K562 (cell line): Measurements from ENCODE around the gene CELSR1. TPM values are rescaled to one million over a fixed set of nuclear protein-coding genes. Genes with fewer than 3 reads are reported as not detected.

Source experiments
- BRF2 ChIP-seq: IDR thresholded peaks from 3 replicates; pipeline ENCODE4 v1.6.1; 2011; ENCODE audit warnings: borderline replicate concordance, mild to moderate bottlenecking; ENCODE audit not compliant: insufficient read length, insufficient read depth
- CUX1 ChIP-seq: fragments of 200-800 bp; sonication (Bioruptor generic); IDR thresholded peaks from 2 replicates; pipeline ENCODE4 v1.6.1; 2016; ENCODE audit warnings: missing genetic modification characterization, missing compliant biosample characterization
- ELF2 ChIP-seq: fragments of 250-450 bp; sonication (Bioruptor Pico); IDR thresholded peaks from 2 replicates; pipeline ENCODE4 v1.5.0; 2021; ENCODE audit warnings: mild to moderate bottlenecking
- HOXB6 ChIP-seq: fragments of 250-450 bp; sonication (Bioruptor Pico); IDR thresholded peaks from 2 replicates; pipeline ENCODE4 v1.5.1; 2022; ENCODE audit warnings: mild to moderate bottlenecking, borderline replicate concordance
- HSF4 ChIP-seq: fragments of 250-450 bp; sonication (Bioruptor Pico); IDR thresholded peaks from 2 replicates; pipeline ENCODE4 v2.1.2; 2022; ENCODE audit warnings: mild to moderate bottlenecking, moderate library complexity, borderline replicate concordance
- PYGO2 ChIP-seq: fragments of 450-650 bp; IDR thresholded peaks from 2 replicates; pipeline ENCODE4 v1.6.1; 2016; ENCODE audit warnings: mild to moderate bottlenecking, missing genetic modification characterization, moderate library complexity, missing compliant biosample characterization
- RBM22 ChIP-seq: fragments of 200-400 bp; formaldehyde crosslinking; IDR thresholded peaks from 2 replicates; pipeline ENCODE4 v1.6.1; 2018; ENCODE audit warnings: low read length, low read depth; ENCODE audit not compliant: poor library complexity, severe bottlenecking
- TFAM ChIP-seq: fragments of 250-450 bp; sonication (Bioruptor Pico); conservative IDR thresholded peaks from 2 replicates; pipeline ENCODE4 v1.5.0; 2021; ENCODE audit warnings: mild to moderate bottlenecking, moderate library complexity
- WHSC1 ChIP-seq: IDR thresholded peaks from one replicate; pipeline ENCODE4 v1.6.1; 2012; ENCODE audit warnings: low read length, control low read depth, inconsistent platforms
- ZNF217 ChIP-seq: sonication (generic); formaldehyde crosslinking; IDR thresholded peaks from 2 replicates; pipeline ENCODE4 v1.8.0; 2022; ENCODE audit warnings: mild to moderate bottlenecking, missing genetic modification reagents
- ZNF224 ChIP-seq: sonication (generic); formaldehyde crosslinking; IDR thresholded peaks from 2 replicates; pipeline ENCODE4 v1.8.0; 2022; ENCODE audit warnings: mild to moderate bottlenecking, missing genetic modification reagents
- polyA plus RNA-seq, 8 experiments: library from polyadenylated mRNA; depleted of rRNA in 4 of 8; stranded (reverse) in 5 of 8; unstranded in 3 of 8; fragments of >200 nt; fragmentation: Nextera tagmentation in 2 of 8; fragmentation: Illumina TruSeq in 1 of 8; extraction: Ambion mirVana in 2 of 8; extraction: Trizol in 1 of 8; gene quantifications; 2 replicates each; pipeline versions ENCODE4 v1.2.1 to v1.2.3, GENCODE V29; 2011 to 2014; ENCODE audit warnings: inconsistent platforms in 1 of 8, missing spikeins in 1 of 8
- total RNA-seq, 7 experiments: library from RNA; depleted of rRNA in 6 of 7; stranded (reverse); fragments of >200 nt in 6 of 7; fragmentation: Illumina TruSeq in 2 of 7; extraction: Trizol in 2 of 7; gene quantifications; 2 replicates each; pipeline versions ENCODE4 v1.2.1 to v1.2.3, GENCODE V29; 2011 to 2021; ENCODE audit warnings: low replicate concordance in 1 of 7

The CELSR1 gene
- total and polyA plus RNA-seq, 9 of the 15 experiments (the other 6 are each of a cell fraction or from before 2014, with no cell fraction given) = under 0.01 to 0.09 TPM; not detected in 7

GRCh38 chr22:46411347-46411746 lies 126.1 kb downstream of the CELSR1 start (continued):
- no peak for TF ChIP-seq CUX1 (CRISPR knock-in tag)
- TF ChIP-seq PYGO2 = no peak
- no peak for TF ChIP-seq TFAM (CRISPR knock-in tag)
- TF ChIP-seq RBM22 = no peak
- no peak for TF ChIP-seq ZNF224 (CRISPR knock-in tag)
- TF ChIP-seq ZNF217 (CRISPR knock-in tag) = no peak
- no peak for TF ChIP-seq HSF4
- TF ChIP-seq ELF2 (CRISPR knock-in tag) = no peak
- no peak for TF ChIP-seq BRF2
- TF ChIP-seq WHSC1 = no peak
- no peak for TF ChIP-seq HOXB6 (CRISPR knock-in tag)
- TF ChIP-seq, all 486 proteins: peak for 0
